GM23338 (cell line): ENCODE measurements around the gene TRMT6. TPM values are rescaled to one million over a fixed set of nuclear protein-coding genes. Genes with fewer than 3 reads are reported as not detected.
A peak's percentile ranks its signal among the peaks of the same experiment; 100 is the strongest.

Experiments used
- ATAC-seq: fragments of 200-7000 bp; cut with Tn5 transposase; 3 replicates; pipeline ENCODE4 v1.9.1; 2020
- DNase-seq: peaks from one replicate; pipeline ENCODE4 v3.0.0-alpha.2; 2015; ENCODE audit warnings: low spot score
- H2AFZ ChIP-seq: fragments of 200-600 bp; sonication (generic); 2 replicates; pipeline ENCODE4 v1.8.0; 2016; ENCODE audit warnings: antibody characterized with exemption, mild to moderate bottlenecking, moderate library complexity
- H3F3A ChIP-seq: fragments of 200-600 bp; sonication (generic); replicated peaks from 2 replicates; pipeline ENCODE4 v1.8.0; 2017; ENCODE audit warnings: antibody characterized with exemption, mixed run types, low read depth
- H3K27ac ChIP-seq: fragments of 200-600 bp; sonication (generic); 2 replicates; pipeline ENCODE4 v1.6.1; 2016; ENCODE audit warnings: low read depth
- H3K27me3 ChIP-seq: fragments of 200-600 bp; sonication (generic); 2 replicates; pipeline ENCODE4 v1.8.0; 2016; ENCODE audit warnings: mild to moderate bottlenecking, mixed run types, moderate library complexity; ENCODE audit not compliant: insufficient read depth
- H3K36me3 ChIP-seq: fragments of 200-600 bp; sonication (generic); 2 replicates; pipeline ENCODE4 v1.8.0; 2016; ENCODE audit warnings: mild to moderate bottlenecking; ENCODE audit not compliant: insufficient read depth
- H3K4me1 ChIP-seq: fragments of 200-600 bp; sonication (generic); 2 replicates; pipeline ENCODE4 v1.8.0; 2016; ENCODE audit warnings: mild to moderate bottlenecking, moderate library complexity; ENCODE audit not compliant: insufficient read depth
- H3K4me2 ChIP-seq: fragments of 200-600 bp; sonication (generic); 2 replicates; pipeline ENCODE4 v1.7.1; 2017; ENCODE audit warnings: mixed run types
- H3K4me3 ChIP-seq: fragments of 200-600 bp; sonication (generic); 2 replicates; pipeline ENCODE4 v1.6.1; 2016; ENCODE audit warnings: mixed run types
- H3K79me2 ChIP-seq: fragments of 200-600 bp; sonication (generic); replicated peaks from 2 replicates; pipeline ENCODE4 v1.8.0; 2017; ENCODE audit warnings: mild to moderate bottlenecking; ENCODE audit not compliant: insufficient read depth
- H3K9me2 ChIP-seq: fragments of 200-600 bp; sonication (generic); 2 replicates; pipeline ENCODE4 v1.8.0; 2017; ENCODE audit not compliant: insufficient read depth
- H4K20me1 ChIP-seq: fragments of 200-600 bp; sonication (generic); replicated peaks from 2 replicates; pipeline ENCODE4 v1.8.0; 2017; ENCODE audit warnings: mild to moderate bottlenecking; ENCODE audit not compliant: insufficient read depth
- H3K27ac Mint-ChIP-seq: 2 replicates; pipeline ENCODE4 v1.8.0; 2020; ENCODE audit warnings: inconsistent platforms, mild to moderate bottlenecking, moderate library complexity, mixed read lengths
- H3K27me3 Mint-ChIP-seq: 3 replicates; pipeline ENCODE4 v1.8.0; 2022; ENCODE audit warnings: low read depth, mild to moderate bottlenecking, moderate library complexity, mixed read lengths, inconsistent platforms; ENCODE audit not compliant: insufficient read depth, poor library complexity
- H3K36me3 Mint-ChIP-seq: 3 replicates; pipeline ENCODE4 v1.8.0; 2021; ENCODE audit warnings: low read depth, mild to moderate bottlenecking, inconsistent platforms, moderate library complexity, mixed read lengths
- H3K4me1 Mint-ChIP-seq: 3 replicates; pipeline ENCODE4 v1.8.0; 2020; ENCODE audit warnings: mild to moderate bottlenecking, inconsistent platforms, mixed read lengths
- H3K4me3 Mint-ChIP-seq: 3 replicates; pipeline ENCODE4 v1.8.0; 2021; ENCODE audit warnings: moderate library complexity, mild to moderate bottlenecking, inconsistent platforms, mixed read lengths
- H3K9me3 Mint-ChIP-seq: 3 replicates; pipeline ENCODE4 v1.8.0; 2020; ENCODE audit warnings: moderate library complexity, mild to moderate bottlenecking, inconsistent platforms, mixed read lengths
- CREB1 ChIP-seq: fragments of 250-450 bp; sonication (Bioruptor Pico); IDR thresholded peaks from 2 replicates; pipeline ENCODE4 v1.5.0; 2020; ENCODE audit warnings: low read depth, mild to moderate bottlenecking, moderate library complexity
- CTCF ChIP-seq, 2 experiments: fragments of 200-600 bp in 1 of 2; sonication (generic) in 1 of 2; conservative IDR thresholded peaks; 2 replicates each; pipeline versions ENCODE4 v1.5.1 to v1.6.1; 2016 to 2017; ENCODE audit warnings: antibody characterized with exemption in 2 of 2, low read depth in 2 of 2, mild to moderate bottlenecking in 2 of 2, moderate library complexity in 1 of 2
- ETS1 ChIP-seq: IDR thresholded peaks from 2 replicates; pipeline ENCODE4 v1.6.1; 2016; ENCODE audit warnings: antibody characterized with exemption
- EZH2phosphoT487 ChIP-seq: fragments of 200-600 bp; sonication (generic); IDR thresholded peaks from one replicate; pipeline ENCODE4 v1.8.1; 2018; ENCODE audit warnings: antibody characterized with exemption; ENCODE audit not compliant: unreplicated experiment
- NANOG ChIP-seq: IDR thresholded peaks from 2 replicates; pipeline ENCODE4 v1.6.1; 2016; ENCODE audit warnings: antibody characterized with exemption, borderline replicate concordance
- POLR2AphosphoS5 ChIP-seq: IDR thresholded peaks from 2 replicates; pipeline ENCODE4 v1.6.1; 2016; ENCODE audit warnings: antibody characterized with exemption, low read depth
- STAT1 ChIP-seq: IDR thresholded peaks from one replicate; pipeline ENCODE4 v1.6.1; 2016; ENCODE audit warnings: antibody characterized with exemption; ENCODE audit not compliant: unreplicated experiment
- polyA plus RNA-seq: library from polyadenylated mRNA; unstranded; fragments of >200 nt; fragmentation: Nextera tagmentation; extraction: Ambion mirVana; gene quantifications from 2 replicates; pipeline ENCODE4 v1.2.1, GENCODE V29; 2016
- total RNA-seq: library from RNA; depleted of rRNA; stranded (reverse); fragments of >200 nt; shearing (Covaris generic); gene quantifications from 2 replicates; pipeline ENCODE4 v1.2.3, GENCODE V29; 2014
- TF ChIP-seq, protein P1 (sequence below): fragments of 250-450 bp; sonication (Bioruptor Pico); IDR thresholded peaks from 2 replicates; pipeline ENCODE4 v1.5.0; 2020; ENCODE audit warnings: mild to moderate bottlenecking, moderate library complexity
- TF ChIP-seq, protein P2 (sequence below): IDR thresholded peaks from one replicate; pipeline ENCODE4 v1.6.1; 2018; ENCODE audit warnings: antibody characterized with exemption; ENCODE audit not compliant: unreplicated experiment

Gene TRMT6
- total and polyA plus RNA-seq, 2 experiments from 2014 or later, result 15.5 to 26.3 TPM

GRCh38 chr20:5989539-5989938 is 39.2 kb upstream of the TRMT6 start:
- H3K27me3 Mint-ChIP-seq, result no peaks in the 10 kb centered on the region
- no peak for TF ChIP-seq POLR2AphosphoS5
- TF ChIP-seq STAT1, result no peak
- peak in 1 of 2 experiments; percentile 12; a peak in 1 of 4 replicates for TF ChIP-seq CTCF (conservative IDR thresholded peaks at IDR 0.05; ENCODE audit: low read depth in 2 of 2)
- TF ChIP-seq CREB1 (CRISPR knock-in tag), result no peak
- TF ChIP-seq EZH2phosphoT487, result no peak
- TF ChIP-seq, protein P1, sequence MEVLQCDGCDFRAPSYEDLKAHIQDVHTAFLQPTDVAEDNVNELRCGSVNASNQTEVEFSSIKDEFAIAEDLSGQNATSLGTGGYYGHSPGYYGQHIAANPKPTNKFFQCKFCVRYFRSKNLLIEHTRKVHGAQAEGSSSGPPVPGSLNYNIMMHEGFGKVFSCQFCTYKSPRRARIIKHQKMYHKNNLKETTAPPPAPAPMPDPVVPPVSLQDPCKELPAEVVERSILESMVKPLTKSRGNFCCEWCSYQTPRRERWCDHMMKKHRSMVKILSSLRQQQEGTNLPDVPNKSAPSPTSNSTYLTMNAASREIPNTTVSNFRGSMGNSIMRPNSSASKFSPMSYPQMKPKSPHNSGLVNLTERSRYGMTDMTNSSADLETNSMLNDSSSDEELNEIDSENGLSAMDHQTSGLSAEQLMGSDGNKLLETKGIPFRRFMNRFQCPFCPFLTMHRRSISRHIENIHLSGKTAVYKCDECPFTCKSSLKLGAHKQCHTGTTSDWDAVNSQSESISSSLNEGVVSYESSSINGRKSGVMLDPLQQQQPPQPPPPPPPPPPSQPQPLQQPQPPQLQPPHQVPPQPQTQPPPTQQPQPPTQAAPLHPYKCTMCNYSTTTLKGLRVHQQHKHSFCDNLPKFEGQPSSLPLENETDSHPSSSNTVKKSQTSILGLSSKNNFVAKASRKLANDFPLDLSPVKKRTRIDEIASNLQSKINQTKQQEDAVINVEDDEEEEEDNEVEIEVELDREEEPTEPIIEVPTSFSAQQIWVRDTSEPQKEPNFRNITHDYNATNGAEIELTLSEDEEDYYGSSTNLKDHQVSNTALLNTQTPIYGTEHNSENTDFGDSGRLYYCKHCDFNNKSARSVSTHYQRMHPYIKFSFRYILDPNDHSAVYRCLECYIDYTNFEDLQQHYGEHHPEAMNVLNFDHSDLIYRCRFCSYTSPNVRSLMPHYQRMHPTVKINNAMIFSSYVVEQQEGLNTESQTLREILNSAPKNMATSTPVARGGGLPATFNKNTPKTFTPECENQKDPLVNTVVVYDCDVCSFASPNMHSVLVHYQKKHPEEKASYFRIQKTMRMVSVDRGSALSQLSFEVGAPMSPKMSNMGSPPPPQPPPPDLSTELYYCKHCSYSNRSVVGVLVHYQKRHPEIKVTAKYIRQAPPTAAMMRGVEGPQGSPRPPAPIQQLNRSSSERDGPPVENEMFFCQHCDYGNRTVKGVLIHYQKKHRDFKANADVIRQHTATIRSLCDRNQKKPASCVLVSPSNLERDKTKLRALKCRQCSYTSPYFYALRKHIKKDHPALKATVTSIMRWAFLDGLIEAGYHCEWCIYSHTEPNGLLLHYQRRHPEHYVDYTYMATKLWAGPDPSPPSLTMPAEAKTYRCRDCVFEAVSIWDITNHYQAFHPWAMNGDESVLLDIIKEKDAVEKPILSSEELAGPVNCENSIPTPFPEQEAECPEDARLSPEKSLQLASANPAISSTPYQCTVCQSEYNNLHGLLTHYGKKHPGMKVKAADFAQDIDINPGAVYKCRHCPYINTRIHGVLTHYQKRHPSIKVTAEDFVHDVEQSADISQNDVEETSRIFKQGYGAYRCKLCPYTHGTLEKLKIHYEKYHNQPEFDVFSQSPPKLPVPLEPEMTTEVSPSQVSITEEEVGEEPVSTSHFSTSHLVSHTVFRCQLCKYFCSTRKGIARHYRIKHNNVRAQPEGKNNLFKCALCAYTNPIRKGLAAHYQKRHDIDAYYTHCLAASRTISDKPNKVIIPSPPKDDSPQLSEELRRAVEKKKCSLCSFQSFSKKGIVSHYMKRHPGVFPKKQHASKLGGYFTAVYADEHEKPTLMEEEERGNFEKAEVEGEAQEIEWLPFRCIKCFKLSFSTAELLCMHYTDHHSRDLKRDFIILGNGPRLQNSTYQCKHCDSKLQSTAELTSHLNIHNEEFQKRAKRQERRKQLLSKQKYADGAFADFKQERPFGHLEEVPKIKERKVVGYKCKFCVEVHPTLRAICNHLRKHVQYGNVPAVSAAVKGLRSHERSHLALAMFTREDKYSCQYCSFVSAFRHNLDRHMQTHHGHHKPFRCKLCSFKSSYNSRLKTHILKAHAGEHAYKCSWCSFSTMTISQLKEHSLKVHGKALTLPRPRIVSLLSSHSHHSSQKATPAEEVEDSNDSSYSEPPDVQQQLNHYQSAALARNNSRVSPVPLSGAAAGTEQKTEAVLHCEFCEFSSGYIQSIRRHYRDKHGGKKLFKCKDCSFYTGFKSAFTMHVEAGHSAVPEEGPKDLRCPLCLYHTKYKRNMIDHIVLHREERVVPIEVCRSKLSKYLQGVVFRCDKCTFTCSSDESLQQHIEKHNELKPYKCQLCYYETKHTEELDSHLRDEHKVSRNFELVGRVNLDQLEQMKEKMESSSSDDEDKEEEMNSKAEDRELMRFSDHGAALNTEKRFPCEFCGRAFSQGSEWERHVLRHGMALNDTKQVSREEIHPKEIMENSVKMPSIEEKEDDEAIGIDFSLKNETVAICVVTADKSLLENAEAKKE (CRISPR knock-in tag), result no peak
- TF ChIP-seq NANOG, result no peak
- TF ChIP-seq, protein P2, sequence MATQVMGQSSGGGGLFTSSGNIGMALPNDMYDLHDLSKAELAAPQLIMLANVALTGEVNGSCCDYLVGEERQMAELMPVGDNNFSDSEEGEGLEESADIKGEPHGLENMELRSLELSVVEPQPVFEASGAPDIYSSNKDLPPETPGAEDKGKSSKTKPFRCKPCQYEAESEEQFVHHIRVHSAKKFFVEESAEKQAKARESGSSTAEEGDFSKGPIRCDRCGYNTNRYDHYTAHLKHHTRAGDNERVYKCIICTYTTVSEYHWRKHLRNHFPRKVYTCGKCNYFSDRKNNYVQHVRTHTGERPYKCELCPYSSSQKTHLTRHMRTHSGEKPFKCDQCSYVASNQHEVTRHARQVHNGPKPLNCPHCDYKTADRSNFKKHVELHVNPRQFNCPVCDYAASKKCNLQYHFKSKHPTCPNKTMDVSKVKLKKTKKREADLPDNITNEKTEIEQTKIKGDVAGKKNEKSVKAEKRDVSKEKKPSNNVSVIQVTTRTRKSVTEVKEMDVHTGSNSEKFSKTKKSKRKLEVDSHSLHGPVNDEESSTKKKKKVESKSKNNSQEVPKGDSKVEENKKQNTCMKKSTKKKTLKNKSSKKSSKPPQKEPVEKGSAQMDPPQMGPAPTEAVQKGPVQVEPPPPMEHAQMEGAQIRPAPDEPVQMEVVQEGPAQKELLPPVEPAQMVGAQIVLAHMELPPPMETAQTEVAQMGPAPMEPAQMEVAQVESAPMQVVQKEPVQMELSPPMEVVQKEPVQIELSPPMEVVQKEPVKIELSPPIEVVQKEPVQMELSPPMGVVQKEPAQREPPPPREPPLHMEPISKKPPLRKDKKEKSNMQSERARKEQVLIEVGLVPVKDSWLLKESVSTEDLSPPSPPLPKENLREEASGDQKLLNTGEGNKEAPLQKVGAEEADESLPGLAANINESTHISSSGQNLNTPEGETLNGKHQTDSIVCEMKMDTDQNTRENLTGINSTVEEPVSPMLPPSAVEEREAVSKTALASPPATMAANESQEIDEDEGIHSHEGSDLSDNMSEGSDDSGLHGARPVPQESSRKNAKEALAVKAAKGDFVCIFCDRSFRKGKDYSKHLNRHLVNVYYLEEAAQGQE, result no peak
- TF ChIP-seq ETS1, result no peak
- H3K36me3 ChIP-seq, result peaks cover 35% of the 10 kb centered on the region; the same call in 1 of the 2 replicates
- DNase-seq (no peak), ATAC-seq (peak; percentile 60)
- no peaks in the 10 kb centered on the region for H3K4me1 Mint-ChIP-seq
- no peaks in the 10 kb centered on the region for H3K27me3 ChIP-seq
- H3K27ac Mint-ChIP-seq, result no peak overlapping the region
- H3K4me2 ChIP-seq, result no peak overlapping the region
- no peaks in the 10 kb centered on the region for H3F3A ChIP-seq
- H3K9me2 ChIP-seq, result no peaks in the 10 kb centered on the region
- peaks cover 50% of the 10 kb centered on the region for H3K36me3 Mint-ChIP-seq
- H3K4me1 ChIP-seq, result no peaks in the 10 kb centered on the region
- H3K4me3 ChIP-seq, result no peak overlapping the region
- no peaks in the 10 kb centered on the region for H3K79me2 ChIP-seq
- no peak overlapping the region for H3K4me3 Mint-ChIP-seq
- H3K27ac ChIP-seq, result no peak overlapping the region
- H2AFZ ChIP-seq, result no peak overlapping the region
- H4K20me1 ChIP-seq, result peaks cover 20% of the 10 kb centered on the region
- no peaks in the 10 kb centered on the region for H3K9me3 Mint-ChIP-seq
